C1 segment of cervical spinal cord (tissue), 14 donors: ENCODE results near the gene FOXG1.

Experiments
- DNase-seq, 14 donors: peaks; one replicate each; lab custom pipeline; 2025; lab: John Stamatoyannopoulos, UW

The FOXG1 gene

GRCh38 chr14:28774764-28775735, 8.5 kb downstream of the FOXG1 start:
- no peak for DNase-seq

DNA sequence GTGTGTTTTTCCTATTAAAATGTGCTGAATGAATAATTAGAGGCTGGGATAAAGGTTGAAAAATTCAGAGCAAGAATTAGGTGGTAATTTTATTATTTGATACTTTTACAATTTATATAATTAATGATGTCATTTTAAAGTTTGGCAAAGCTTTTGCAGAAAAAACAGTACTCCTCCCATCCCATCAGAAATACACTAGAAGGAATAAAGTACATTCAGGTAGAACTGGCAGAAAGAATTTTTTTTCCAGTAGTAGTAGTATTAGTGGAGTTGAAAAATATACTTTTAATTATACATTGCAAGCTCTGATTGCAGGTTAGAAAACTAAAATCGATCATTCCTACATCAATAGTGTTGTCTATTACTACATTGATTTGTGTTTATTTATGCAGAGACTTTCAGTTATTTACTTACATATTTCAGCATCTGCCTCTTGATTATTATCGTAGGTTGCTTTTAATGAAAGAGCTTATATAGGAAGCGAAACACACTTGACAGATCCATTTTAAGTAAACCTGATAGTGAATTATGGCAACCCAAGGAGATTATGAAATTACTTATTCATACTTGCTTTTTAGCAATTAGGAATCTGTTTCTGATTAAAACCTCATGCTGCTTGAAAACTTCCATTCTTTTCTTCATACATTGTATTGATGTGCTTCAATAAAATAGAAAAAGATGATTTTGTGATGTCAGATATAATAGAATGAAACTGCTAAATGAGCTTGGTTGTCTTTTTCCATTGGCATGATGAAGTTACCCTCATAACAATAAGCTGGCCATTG, 10.1 kb downstream of the FOXG1 start:
- DNase-seq, result no peak

GRCh38 chr14:28777471-28778137, 11.0 kb downstream of the FOXG1 start:
- no peak for DNase-seq

- no peak for DNase-seq
Measured at GRCh38 chr14:28778138-28779117, 11.8 kb downstream of the FOXG1 start.

GRCh38 chr14:28779456-28779855, 12.9 kb downstream of the FOXG1 start:
- no peak for DNase-seq

DNA sequence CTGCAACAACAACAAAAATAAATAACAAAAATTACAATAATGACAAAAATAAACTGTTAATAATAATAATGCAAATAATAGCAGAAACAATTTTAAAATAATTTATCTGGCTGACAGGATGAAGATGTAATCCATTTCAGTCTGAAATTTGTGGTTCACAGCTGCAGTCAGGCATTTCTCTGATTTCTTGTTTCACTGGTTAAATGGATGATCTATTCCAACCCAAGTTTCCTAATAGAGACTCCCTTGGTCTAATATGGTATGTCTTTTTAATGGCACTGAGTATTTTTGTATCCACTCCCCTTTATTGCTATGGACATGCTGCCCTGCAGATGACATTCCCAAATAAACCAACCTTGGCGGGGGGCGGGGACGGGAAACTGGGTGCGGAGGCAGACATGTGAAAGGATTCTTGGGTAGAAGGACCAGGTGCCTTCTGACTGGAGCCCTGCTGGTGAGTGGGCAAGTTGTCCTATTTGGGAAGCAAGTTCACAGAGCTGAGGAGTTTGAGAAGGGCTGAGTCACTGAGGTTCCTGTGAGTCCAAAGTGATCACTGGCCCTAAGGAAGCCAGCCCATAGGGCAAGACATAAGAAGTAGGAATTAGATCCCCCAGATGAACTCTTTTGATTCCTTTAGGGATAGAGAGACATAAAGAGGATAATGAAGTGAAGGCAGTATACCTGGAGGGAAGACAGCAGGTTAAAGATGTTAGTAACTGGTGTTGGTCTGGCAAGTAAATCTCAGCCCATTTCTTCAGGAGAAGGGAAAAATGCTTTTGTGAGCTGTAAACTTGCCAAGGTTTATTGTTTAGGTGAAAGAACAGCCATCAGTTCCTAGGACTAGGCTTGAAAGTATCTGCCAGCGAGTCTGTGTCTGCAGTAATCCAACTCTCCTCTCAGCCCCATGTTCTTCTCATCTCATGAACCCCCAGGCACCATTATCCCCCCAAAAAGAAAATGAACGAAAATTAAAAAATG, 14.5 kb downstream of the FOXG1 start:
- DNase-seq, result no peak

- DNase-seq, result no peak
Measured at GRCh38 chr14:28782301-28782700, 15.7 kb downstream of the FOXG1 start.

- DNase-seq, result no peak
Measured at GRCh38 chr14:28783664-28784063, 17.1 kb downstream of the FOXG1 start.

- no peak for DNase-seq
Measured at GRCh38 chr14:28784096-28785048, 17.8 kb downstream of the FOXG1 start.

- no peak for DNase-seq
Measured at GRCh38 chr14:28785096-28785952, 18.7 kb downstream of the FOXG1 start.

- no peak for DNase-seq
Measured at GRCh38 chr14:28807518-28807917, 40.9 kb downstream of the FOXG1 start.

- DNase-seq, result no peak
Measured at GRCh38 chr14:28813810-28814209, 47.2 kb downstream of the FOXG1 start.
